CD4-positive, alpha-beta T cell treated with Interleukin-17A for 1 hour (primary cell): ENCODE measurements around the gene MOB3A.
"Not testable (repeated sequence)": the region's sequence is repeated elsewhere in the genome, so short reads cannot be mapped to it uniquely, and the experiment has no call there.

Experiments used
- DNase-seq: peaks from one replicate; pipeline ENCODE4 v3.0.0-alpha.2; 2020

MOB3A gene

GRCh38 chr19:2042485-2043250, 53.5 kb downstream of the MOB3A start:
- no peak for DNase-seq

GRCh38 chr19:2041683-2042484, 54.2 kb downstream of the MOB3A start:
- peak; percentile 99 for DNase-seq

GRCh38 chr19:2041433-2041682, 54.8 kb downstream of the MOB3A start:
- no peak for DNase-seq

- DNase-seq = no peak
Measured at GRCh38 chr19:2040647-2041432, 55.3 kb downstream of the MOB3A start.

- DNase-seq = no peak
Measured at GRCh38 chr19:2039959-2040646, 56.0 kb downstream of the MOB3A start.

- DNase-seq = peak; percentile 33
Measured at GRCh38 chr19:2039089-2039958, 56.8 kb downstream of the MOB3A start.

GRCh38 chr19:2038284-2039088, 57.6 kb downstream of the MOB3A start:
- no peak for DNase-seq

GRCh38 chr19:2037651-2038255, 58.4 kb downstream of the MOB3A start:
- no peak for DNase-seq

- peak; percentile 16 for DNase-seq
Measured at GRCh38 chr19:2036424-2036823, 59.7 kb downstream of the MOB3A start.

GRCh38 chr19:2035590-2035991, 60.5 kb downstream of the MOB3A start:
- DNase-seq = no peak

- DNase-seq = peak; percentile 77
Measured at GRCh38 chr19:2034729-2035589, 61.2 kb downstream of the MOB3A start.

- DNase-seq = not testable (repeated sequence)
Measured at GRCh38 chr19:2034253-2034652, 61.9 kb downstream of the MOB3A start.

- DNase-seq = no peak
Measured at GRCh38 chr19:2033825-2034159, 62.3 kb downstream of the MOB3A start.

GRCh38 chr19:2033115-2033824, 62.9 kb downstream of the MOB3A start:
- DNase-seq = no peak

- peak; percentile 63 for DNase-seq
Measured at GRCh38 chr19:2032296-2032941, 63.7 kb downstream of the MOB3A start.

- DNase-seq = no peak
Measured at GRCh38 chr19:2027361-2027760, 68.8 kb downstream of the MOB3A start.

GRCh38 chr19:2026770-2027169, 69.4 kb downstream of the MOB3A start:
- DNase-seq = no peak

GRCh38 chr19:2022289-2022688, 73.8 kb downstream of the MOB3A start:
- DNase-seq = no peak
